ENCODE data around the gene TBCD.

Gene TBCD

DNA sequence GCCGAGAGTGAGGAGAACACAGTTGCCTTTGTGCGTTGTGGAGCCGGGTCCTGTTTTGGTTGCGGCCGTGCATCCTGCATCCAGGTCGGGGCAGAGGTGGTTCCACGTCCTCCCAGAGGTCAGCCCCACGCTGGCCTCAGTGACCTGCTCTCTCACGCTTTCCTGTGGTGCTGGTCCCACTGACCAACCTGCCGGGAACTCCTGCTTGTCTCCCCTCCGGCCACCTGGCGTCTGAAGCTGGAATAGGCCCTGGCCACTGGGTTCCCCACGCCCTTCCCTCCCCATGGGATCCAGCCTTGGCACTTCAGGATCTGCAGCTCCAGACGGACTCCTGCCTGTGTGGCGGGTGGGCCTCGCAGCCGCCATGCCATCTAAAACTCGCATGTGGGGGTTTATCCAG is 173.5 kb downstream of the TBCD start:
- no peak overlapping the region for H3K27ac ChIP-seq (ENCODE audit: low read depth, low read length)
- 90% methylated on average over 18 of the region's 18 CpGs for WGBS
- no peaks in the 10 kb centered on the region for H3K27me3 ChIP-seq (ENCODE audit: insufficient read depth, low read length)
- H3K4me3 ChIP-seq (ENCODE audit: low read length) = no peak overlapping the region
- no peaks in the 10 kb centered on the region for H3K4me1 ChIP-seq (ENCODE audit: insufficient read depth, low read length)
- H3K9me3 ChIP-seq (ENCODE audit: insufficient read depth, low read depth, low read length) = no peaks in the 10 kb centered on the region
- peaks cover 86% of the 10 kb centered on the region for H3K36me3 ChIP-seq (ENCODE audit: insufficient read depth, low read length)
- no peak overlapping the region for H3K9ac ChIP-seq (ENCODE audit: low read depth, low read length)

DNA sequence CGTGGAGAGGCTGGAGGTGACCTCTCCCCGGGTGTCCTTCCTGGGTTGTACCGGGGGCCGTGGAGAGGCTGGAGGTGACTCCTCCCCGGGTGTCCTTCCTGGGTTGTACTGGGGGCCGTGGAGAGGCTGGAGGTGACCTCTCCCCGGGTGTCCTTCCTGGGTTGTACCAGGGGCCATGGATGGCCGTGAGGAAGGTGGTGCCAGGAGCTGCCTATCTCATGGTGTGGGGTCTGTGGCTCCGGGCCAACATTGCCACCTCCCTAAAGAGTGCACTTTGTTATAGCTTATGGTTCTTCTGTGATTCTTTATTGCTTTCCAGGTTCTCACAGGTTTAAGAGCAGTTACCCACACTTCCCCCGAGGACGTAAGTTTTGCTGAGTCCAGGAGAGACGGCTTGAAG is 174.2 kb downstream of the TBCD start:
- Histone ChIP-seq H3K9ac (ENCODE audit: low read depth, low read length) (no peak overlapping the region), H3K9me3 (ENCODE audit: insufficient read depth, low read depth, low read length) (no peaks in the 10 kb centered on the region), H3K4me3 (ENCODE audit: low read length) (no peak overlapping the region), H3K27me3 (ENCODE audit: insufficient read depth, low read length) (no peaks in the 10 kb centered on the region), H3K27ac (ENCODE audit: low read depth, low read length) (no peak overlapping the region), H3K4me1 (ENCODE audit: insufficient read depth, low read length) (no peaks in the 10 kb centered on the region), H3K36me3 (ENCODE audit: insufficient read depth, low read length) (peaks cover 92% of the 10 kb centered on the region)
- WGBS = 91% methylated on average over 7 of the region's 12 CpGs

DNA sequence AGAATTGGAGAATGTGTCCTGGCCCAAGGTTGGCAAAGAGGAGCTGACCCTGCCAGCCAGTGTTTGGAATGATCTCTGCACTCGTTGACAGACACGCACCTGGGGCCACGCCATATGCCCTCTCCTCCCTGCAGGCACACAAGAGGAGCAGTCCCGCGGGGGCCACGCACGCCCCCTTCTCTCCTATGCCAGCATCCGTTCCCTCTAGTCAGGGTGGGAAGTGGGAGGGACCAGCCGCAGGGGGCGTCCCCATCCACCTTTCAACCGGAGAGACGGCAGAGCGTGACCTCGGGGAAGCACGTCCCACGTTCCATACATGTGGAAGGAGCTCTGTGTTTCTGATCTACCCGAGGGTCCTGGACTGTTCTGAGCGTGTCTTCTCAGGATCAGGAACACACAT is 174.9 kb downstream of the TBCD start:
- H3K4me1 ChIP-seq (ENCODE audit: insufficient read depth, low read length) = no peaks in the 10 kb centered on the region
- no peak overlapping the region for H3K27ac ChIP-seq (ENCODE audit: low read depth, low read length)
- no peaks in the 10 kb centered on the region for H3K27me3 ChIP-seq (ENCODE audit: insufficient read depth, low read length)
- peaks cover 91% of the 10 kb centered on the region for H3K36me3 ChIP-seq (ENCODE audit: insufficient read depth, low read length)
- WGBS = 95% methylated on average over 18 of the region's 18 CpGs
- H3K4me3 ChIP-seq (ENCODE audit: low read length) = no peak overlapping the region
- H3K9ac ChIP-seq (ENCODE audit: low read depth, low read length) = no peak overlapping the region
- no peaks in the 10 kb centered on the region for H3K9me3 ChIP-seq (ENCODE audit: insufficient read depth, low read depth, low read length)

DNA sequence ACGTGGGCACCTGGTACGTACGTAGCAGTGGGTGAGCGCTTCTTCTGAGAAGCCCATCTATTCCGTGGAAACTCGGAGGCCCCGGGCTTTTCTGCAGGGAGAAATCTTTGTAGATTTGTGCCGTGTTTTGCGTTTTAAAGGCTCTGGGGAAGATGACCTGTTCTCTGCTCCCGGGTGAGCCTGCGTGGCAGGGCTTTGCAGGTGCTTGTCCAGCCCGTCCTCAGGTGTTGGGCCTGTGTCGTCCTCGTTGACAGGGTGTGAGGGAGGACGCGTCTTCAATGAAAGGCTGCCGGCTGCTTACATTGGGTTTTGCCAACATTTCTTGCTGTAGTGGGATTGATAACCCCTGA is 175.4 kb downstream of the TBCD start:
- 95% methylated on average over 17 of the region's 17 CpGs for WGBS
- Histone ChIP-seq H3K9ac (ENCODE audit: low read depth, low read length) (no peak overlapping the region), H3K4me1 (ENCODE audit: insufficient read depth, low read length) (no peaks in the 10 kb centered on the region), H3K4me3 (ENCODE audit: low read length) (no peak overlapping the region), H3K27ac (ENCODE audit: low read depth, low read length) (no peak overlapping the region), H3K27me3 (ENCODE audit: insufficient read depth, low read length) (no peaks in the 10 kb centered on the region), H3K9me3 (ENCODE audit: insufficient read depth, low read depth, low read length) (no peaks in the 10 kb centered on the region), H3K36me3 (ENCODE audit: insufficient read depth, low read length) (peaks cover 93% of the 10 kb centered on the region)

- WGBS = 95% methylated on average over 34 of the region's 34 CpGs
- Histone ChIP-seq H3K36me3 (ENCODE audit: insufficient read depth, low read length) (peaks cover 93% of the 10 kb centered on the region), H3K4me1 (ENCODE audit: insufficient read depth, low read length) (no peaks in the 10 kb centered on the region), H3K4me3 (ENCODE audit: low read length) (no peak overlapping the region), H3K27me3 (ENCODE audit: insufficient read depth, low read length) (no peaks in the 10 kb centered on the region), H3K9ac (ENCODE audit: low read depth, low read length) (no peak overlapping the region), H3K9me3 (ENCODE audit: insufficient read depth, low read depth, low read length) (no peaks in the 10 kb centered on the region), H3K27ac (ENCODE audit: low read depth, low read length) (no peak overlapping the region)
Measured at GRCh38 chr17:82927661-82928601, 176.1 kb downstream of the TBCD start.

DNA sequence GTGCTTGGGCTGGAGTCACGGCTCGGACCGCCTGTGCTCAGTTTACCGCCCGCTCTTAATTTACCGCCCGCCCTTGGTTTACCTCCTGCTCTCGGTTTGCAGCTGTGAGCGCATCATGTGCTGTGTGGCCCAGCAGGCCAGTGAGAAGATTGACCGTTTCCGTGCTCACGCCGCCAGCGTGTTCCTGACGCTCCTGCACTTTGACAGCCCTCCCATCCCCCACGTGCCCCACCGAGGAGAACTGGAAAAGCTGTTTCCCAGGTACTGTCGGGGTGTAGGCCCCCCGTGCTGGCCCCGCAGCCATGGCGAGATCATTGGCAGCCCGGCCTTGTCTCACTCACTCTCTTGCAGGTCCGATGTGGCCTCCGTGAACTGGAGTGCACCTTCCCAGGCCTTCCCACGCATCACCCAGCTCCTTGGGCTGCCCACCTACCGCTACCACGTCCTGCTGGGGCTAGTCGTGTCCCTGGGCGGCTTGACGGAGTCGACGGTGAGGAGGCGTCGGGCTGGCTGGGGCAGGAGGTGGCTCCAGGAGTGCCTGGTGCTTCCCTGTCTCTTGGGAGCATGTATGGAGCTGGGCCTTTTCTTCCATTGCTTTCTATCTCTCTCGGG is 177.3 kb downstream of the TBCD start:
- Histone ChIP-seq H3K27ac (ENCODE audit: low read depth, low read length) (no peak overlapping the region), H3K27me3 (ENCODE audit: insufficient read depth, low read length) (no peaks in the 10 kb centered on the region), H3K36me3 (ENCODE audit: insufficient read depth, low read length) (peaks cover 94% of the 10 kb centered on the region), H3K9me3 (ENCODE audit: insufficient read depth, low read depth, low read length) (no peaks in the 10 kb centered on the region), H3K9ac (ENCODE audit: low read depth, low read length) (no peak overlapping the region), H3K4me3 (ENCODE audit: low read length) (no peak overlapping the region), H3K4me1 (ENCODE audit: insufficient read depth, low read length) (no peaks in the 10 kb centered on the region)
- WGBS = 97% methylated on average over 35 of the region's 35 CpGs

DNA sequence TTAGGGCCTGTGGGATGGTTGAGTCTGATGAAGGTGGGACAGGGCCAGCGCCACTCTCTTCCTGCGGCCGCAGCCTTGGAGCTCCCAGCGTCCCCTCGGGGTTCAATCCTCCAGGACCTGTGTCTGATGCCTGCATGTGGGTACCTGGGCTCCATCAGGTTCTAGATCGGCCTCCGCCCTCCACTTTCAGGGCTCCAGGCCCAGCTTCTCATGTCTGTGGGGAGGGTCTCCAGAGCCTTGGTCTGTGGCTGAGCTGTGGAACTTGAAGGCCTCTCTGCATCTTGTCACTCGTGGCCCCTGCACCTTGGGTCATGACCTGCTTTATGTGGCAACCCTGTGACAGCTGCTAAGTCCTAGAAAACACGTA is 177.8 kb downstream of the TBCD start:
- H3K27ac ChIP-seq (ENCODE audit: low read depth, low read length) = no peak overlapping the region
- H3K4me1 ChIP-seq (ENCODE audit: insufficient read depth, low read length) = no peaks in the 10 kb centered on the region
- H3K9ac ChIP-seq (ENCODE audit: low read depth, low read length) = no peak overlapping the region
- no peaks in the 10 kb centered on the region for H3K27me3 ChIP-seq (ENCODE audit: insufficient read depth, low read length)
- 95% methylated on average over 9 of the region's 9 CpGs for WGBS
- peaks cover 91% of the 10 kb centered on the region for H3K36me3 ChIP-seq (ENCODE audit: insufficient read depth, low read length)
- no peak overlapping the region for H3K4me3 ChIP-seq (ENCODE audit: low read length)
- no peaks in the 10 kb centered on the region for H3K9me3 ChIP-seq (ENCODE audit: insufficient read depth, low read depth, low read length)

DNA sequence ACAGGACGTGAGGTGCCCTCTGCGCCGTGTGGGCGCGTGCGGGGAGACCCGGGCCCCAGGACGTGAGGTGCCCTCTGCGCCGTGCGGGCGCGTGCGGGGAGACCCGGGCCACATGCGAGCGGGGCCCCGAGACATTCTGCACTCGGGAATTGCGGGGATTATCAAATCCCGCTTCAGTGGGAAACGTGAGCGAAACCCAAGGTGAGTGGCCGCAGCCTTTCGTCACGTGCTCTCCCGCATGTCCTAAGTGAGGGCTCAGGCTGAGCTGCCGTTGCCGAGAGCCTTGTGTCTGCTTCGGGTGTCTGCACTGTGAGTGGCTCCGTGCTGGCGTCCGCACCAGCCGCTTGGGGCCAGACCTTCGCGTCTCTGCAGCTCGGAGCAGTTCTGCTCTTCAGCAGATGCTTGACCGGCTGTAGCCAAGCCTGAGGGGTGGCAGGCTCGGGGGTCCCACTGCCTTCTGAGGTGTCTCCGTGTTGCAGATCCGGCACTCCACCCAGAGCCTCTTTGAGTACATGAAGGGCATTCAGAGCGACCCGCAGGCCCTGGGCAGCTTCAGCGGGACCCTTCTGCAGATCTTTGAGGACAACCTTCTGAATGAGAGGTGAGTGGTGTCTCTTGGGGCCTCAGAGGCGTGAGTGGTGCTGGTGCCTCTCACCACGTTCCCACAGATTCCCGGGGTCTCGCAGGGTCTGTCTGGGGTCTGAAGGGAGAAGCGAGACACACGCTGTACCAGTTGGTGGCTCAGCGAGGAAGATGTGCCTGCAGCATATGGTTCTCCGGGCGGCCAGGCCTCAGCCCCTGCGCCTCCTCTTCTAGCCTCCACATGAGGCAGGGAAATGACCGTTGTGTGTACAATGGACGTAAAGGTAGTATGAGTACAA is 178.4 kb downstream of the TBCD start:
- Histone ChIP-seq H3K27ac (ENCODE audit: low read depth, low read length) (no peak overlapping the region), H3K27me3 (ENCODE audit: insufficient read depth, low read length) (no peaks in the 10 kb centered on the region), H3K9ac (ENCODE audit: low read depth, low read length) (no peak overlapping the region), H3K4me1 (ENCODE audit: insufficient read depth, low read length) (no peaks in the 10 kb centered on the region), H3K9me3 (ENCODE audit: insufficient read depth, low read depth, low read length) (no peaks in the 10 kb centered on the region), H3K4me3 (ENCODE audit: low read length) (no peak overlapping the region), H3K36me3 (ENCODE audit: insufficient read depth, low read length) (peaks cover 91% of the 10 kb centered on the region)
- WGBS = 97% methylated on average over 56 of the region's 56 CpGs

DNA sequence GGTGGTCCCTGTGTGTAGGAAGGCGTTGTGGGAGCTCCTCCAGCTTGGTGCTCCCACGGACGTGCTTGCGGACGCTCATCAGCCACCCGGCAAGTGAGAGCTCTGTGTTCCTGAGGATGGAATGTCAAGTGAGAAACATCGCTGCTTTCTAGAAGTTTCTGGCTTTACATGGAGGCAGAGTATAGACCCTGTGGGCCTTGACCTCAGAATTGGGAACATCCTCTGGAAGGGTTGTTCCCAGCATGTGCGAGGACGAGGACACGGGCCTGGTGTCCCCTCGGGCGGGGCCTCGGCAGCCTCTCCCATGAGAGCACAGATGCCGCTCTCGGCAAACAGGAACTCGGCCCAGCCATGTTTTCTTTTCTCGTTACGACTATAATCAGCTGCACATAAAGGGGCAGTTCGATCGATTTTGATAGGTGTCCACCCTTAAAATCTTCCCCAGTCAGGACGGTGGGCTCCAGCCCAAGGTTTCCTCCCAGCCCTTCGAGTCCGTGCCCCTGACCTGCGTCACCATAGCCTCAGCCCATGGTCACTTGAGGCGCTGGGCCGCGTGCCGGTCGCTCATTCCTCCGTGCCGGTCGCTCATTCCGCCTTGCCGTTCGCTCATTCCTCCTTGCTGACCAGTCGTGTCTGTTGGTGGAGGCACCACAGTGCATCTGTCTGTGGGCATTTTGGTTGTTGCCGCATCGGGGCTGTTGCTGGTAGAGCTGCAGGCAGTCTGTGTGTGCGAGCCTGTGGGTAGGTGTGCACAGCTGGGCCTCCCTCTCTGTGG is 179.2 kb downstream of the TBCD start:
- 95% methylated on average over 39 of the region's 39 CpGs for WGBS
- H3K9ac ChIP-seq (ENCODE audit: low read depth, low read length) = no peak overlapping the region
- no peaks in the 10 kb centered on the region for H3K27me3 ChIP-seq (ENCODE audit: insufficient read depth, low read length)
- H3K36me3 ChIP-seq (ENCODE audit: insufficient read depth, low read length) = peaks cover 91% of the 10 kb centered on the region
- H3K4me3 ChIP-seq (ENCODE audit: low read length) = no peak overlapping the region
- H3K4me1 ChIP-seq (ENCODE audit: insufficient read depth, low read length) = no peaks in the 10 kb centered on the region
- no peak overlapping the region for H3K27ac ChIP-seq (ENCODE audit: low read depth, low read length)
- no peaks in the 10 kb centered on the region for H3K9me3 ChIP-seq (ENCODE audit: insufficient read depth, low read depth, low read length)

DNA sequence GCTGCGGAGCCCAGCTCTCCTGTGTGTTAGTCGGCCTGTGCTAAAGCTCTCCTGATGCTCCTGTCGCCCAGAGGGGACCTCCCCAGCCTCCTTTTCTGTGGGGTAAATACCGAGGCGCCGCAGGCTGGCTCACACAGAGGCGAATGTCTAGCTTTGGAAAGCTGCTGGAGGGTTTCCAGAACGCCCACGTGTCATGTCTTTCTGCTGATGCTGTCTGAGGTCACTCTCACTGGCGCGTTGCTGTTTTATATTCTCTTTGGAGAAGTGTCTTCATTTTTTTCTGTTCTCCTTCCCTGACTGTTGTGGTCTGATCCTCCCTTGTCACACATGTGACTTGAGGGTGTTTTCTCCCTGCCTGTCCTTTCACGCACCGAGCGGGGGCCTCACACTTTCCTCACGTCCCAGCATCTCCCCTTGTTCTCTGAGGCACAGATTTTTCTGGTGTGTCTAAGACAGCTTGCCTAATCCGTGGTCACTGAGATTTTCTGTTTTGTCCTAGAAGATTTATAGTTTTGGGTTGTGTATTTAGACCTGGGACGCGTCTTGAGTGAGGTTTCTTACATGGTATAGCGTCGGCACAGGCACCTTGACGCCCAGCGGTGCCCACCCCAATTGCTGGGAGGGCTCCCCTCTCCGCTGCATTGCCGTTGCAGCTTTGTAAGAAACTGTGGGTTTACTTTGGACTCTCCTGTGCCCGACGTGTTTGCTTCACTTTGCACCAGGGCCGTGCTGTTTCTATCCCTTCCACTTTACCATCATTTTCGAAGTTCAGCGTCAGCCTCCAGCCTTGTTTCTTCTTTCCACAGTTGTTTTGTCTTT is 180.0 kb downstream of the TBCD start:
- H3K9me3 ChIP-seq (ENCODE audit: insufficient read depth, low read depth, low read length) = no peaks in the 10 kb centered on the region
- 94% methylated on average over 29 of the region's 29 CpGs for WGBS
- H3K36me3 ChIP-seq (ENCODE audit: insufficient read depth, low read length) = peaks cover 88% of the 10 kb centered on the region
- H3K4me1 ChIP-seq (ENCODE audit: insufficient read depth, low read length) = no peaks in the 10 kb centered on the region
- H3K27me3 ChIP-seq (ENCODE audit: insufficient read depth, low read length) = no peaks in the 10 kb centered on the region
- no peak overlapping the region for H3K4me3 ChIP-seq (ENCODE audit: low read length)
- no peak overlapping the region for H3K9ac ChIP-seq (ENCODE audit: low read depth, low read length)
- no peak overlapping the region for H3K27ac ChIP-seq (ENCODE audit: low read depth, low read length)

All from HUES64 (cell line).